HepG2 (cell line): ENCODE measurements around the gene LILRB5. TPM values are rescaled to one million over a fixed set of nuclear protein-coding genes. Genes with fewer than 3 reads are reported as not detected.
"Not testable (repeated sequence)": the region's sequence is repeated elsewhere in the genome, so short reads cannot be mapped to it uniquely, and the experiment has no call there.

Experiments used
- ATAC-seq: fragments of 200-7000 bp; cut with Tn5 transposase; 3 replicates; pipeline ENCODE4 v1.9.1; 2020; ENCODE audit warnings: mild to moderate bottlenecking, moderate library complexity
- BruUV-seq: library from RNA; stranded (reverse); fragments of 400-500 nt; replicated peaks from 2 replicates; lab custom pipeline; 2021; lab: Mats Ljungman, UMichigan
- CTCF ChIA-PET: fragments of 300-600 bp; formaldehyde crosslinking; extraction: SDS; loops from one replicate; lab custom pipeline; 2021; ENCODE audit warnings: low total read pairs, inconsistent platforms, low intra/inter-chr PET ratio; lab: Yijun Ruan, JAX
- POLR2A ChIA-PET: fragments of 350-600 bp; sonication (Branson Sonifier 250); formaldehyde crosslinking; loops from one replicate; lab custom pipeline; 2020; ENCODE audit warnings: antibody characterized with exemption, inconsistent platforms; lab: Yijun Ruan, JAX
- DNase-seq: peaks from one replicate; pipeline ENCODE4 v3.0.0-alpha.2; 2015; ENCODE audit warnings: low spot score
- FAIRE-seq: peaks from 3 replicates; lab custom pipeline; 2011; peaks lifted over from hg19 to GRCh38; lab: Jason Lieb, UNC
- H2AFZ ChIP-seq: one replicate; pipeline ENCODE4 v1.6.1; 2011; ENCODE audit warnings: low read length, inconsistent platforms
- H3K27ac ChIP-seq: fragments of 300-600 bp; 3 replicates; pipeline ENCODE4 v1.8.0; 2011; ENCODE audit warnings: mixed run types, mild to moderate bottlenecking, mixed read lengths, low read length, inconsistent platforms; ENCODE audit not compliant: insufficient read depth; ENCODE audit errors: extremely low read length
- H3K27me3 ChIP-seq, 2 experiments: fragments of 200-600 bp in 1 of 2; 2 replicates in 1 of 2; 3 replicates in 1 of 2; pipeline versions ENCODE4 v1.6.0 to v1.8.0; 2011; ENCODE audit warnings: low read length in 2 of 2, mild to moderate bottlenecking in 2 of 2, moderate library complexity in 2 of 2, inconsistent platforms in 1 of 2; ENCODE audit not compliant: insufficient read depth in 2 of 2, control insufficient read depth in 1 of 2
- H3K36me3 ChIP-seq, 2 experiments: fragments of 200-600 bp in 1 of 2; replicated peaks in 1 of 2; 2 replicates in 1 of 2; 3 replicates in 1 of 2; pipeline versions ENCODE4 v1.5.1 to v1.8.0; 2011; ENCODE audit warnings: low read length in 2 of 2, inconsistent platforms in 1 of 2; ENCODE audit not compliant: insufficient read depth in 2 of 2, control insufficient read depth in 1 of 2
- H3K4me1 ChIP-seq: 2 replicates; pipeline ENCODE4 v1.5.1; 2012; ENCODE audit warnings: low read length, inconsistent platforms; ENCODE audit not compliant: insufficient read depth
- H3K4me2 ChIP-seq: 2 replicates; pipeline ENCODE4 v1.6.0; 2011; ENCODE audit warnings: low read depth, low read length, inconsistent platforms
- H3K4me3 ChIP-seq, 3 experiments: fragments of 200-600 bp in 1 of 3; sonication (generic), shearing (Covaris generic) in 1 of 3; replicated peaks in 1 of 3; 2 replicates each; pipeline ENCODE4 v1.5.1; 2011 to 2016; ENCODE audit warnings: low read length in 3 of 3, inconsistent platforms in 2 of 3, low read depth in 2 of 3, mild to moderate bottlenecking in 2 of 3, control low read depth in 1 of 3, mixed read lengths in 1 of 3; ENCODE audit not compliant: insufficient read depth in 1 of 3
- H3K79me2 ChIP-seq: one replicate; pipeline ENCODE4 v1.6.1; 2011; ENCODE audit warnings: low read length, inconsistent platforms; ENCODE audit not compliant: insufficient read depth
- H3K9ac ChIP-seq: 2 replicates; pipeline ENCODE4 v1.6.0; 2011; ENCODE audit warnings: mild to moderate bottlenecking, low read depth, low read length, inconsistent platforms; ENCODE audit not compliant: insufficient read depth
- H3K9me3 ChIP-seq: 2 replicates; pipeline ENCODE4 v1.5.1; 2012; ENCODE audit warnings: mild to moderate bottlenecking, low read length
- H4K20me1 ChIP-seq: 2 replicates; pipeline ENCODE4 v1.6.0; 2011; ENCODE audit warnings: inconsistent platforms, mild to moderate bottlenecking, low read length, moderate library complexity; ENCODE audit not compliant: insufficient read depth
- BRCA1 ChIP-seq: sonication (generic); formaldehyde crosslinking; IDR thresholded peaks from 2 replicates; pipeline ENCODE4 v1.4.0; 2020; ENCODE audit warnings: missing genetic modification reagents
- HNF1A ChIP-seq, 2 experiments: sonication (generic) in 1 of 2; formaldehyde crosslinking in 1 of 2; IDR thresholded peaks; 2 replicates each; pipeline versions ENCODE4 v1.4.0 to v1.6.1; 2016 to 2020; ENCODE audit warnings: borderline replicate concordance in 1 of 2, low read depth in 1 of 2, mild to moderate bottlenecking in 1 of 2, missing genetic modification reagents in 1 of 2
- IRF2 ChIP-seq: IDR thresholded peaks from 2 replicates; pipeline ENCODE4 v1.6.1; 2018; ENCODE audit warnings: missing genetic modification reagents, missing compliant biosample characterization
- KAT2B ChIP-seq: fragments of 150-350 bp; IDR thresholded peaks from 2 replicates; pipeline ENCODE4 v1.6.1; 2014; ENCODE audit warnings: low read depth, low read length, borderline replicate concordance
- ZBTB20 ChIP-seq: sonication (generic); formaldehyde crosslinking; IDR thresholded peaks from 2 replicates; pipeline ENCODE4 v1.8.1; 2023; ENCODE audit warnings: missing genetic modification reagents, low read depth, mild to moderate bottlenecking, borderline replicate concordance
- ZBTB21 ChIP-seq: sonication (generic); formaldehyde crosslinking; IDR thresholded peaks from 2 replicates; pipeline ENCODE4 v1.4.0; 2020; ENCODE audit warnings: missing genetic modification reagents
- ZBTB37 ChIP-seq: sonication (generic); formaldehyde crosslinking; IDR thresholded peaks from 2 replicates; pipeline ENCODE4 v1.4.0; 2020; ENCODE audit warnings: mild to moderate bottlenecking, missing genetic modification reagents
- ZNF841 ChIP-seq: sonication (generic); formaldehyde crosslinking; IDR thresholded peaks from 2 replicates; pipeline ENCODE4 v1.8.1; 2023; ENCODE audit warnings: missing genetic modification reagents, borderline replicate concordance
- ZSCAN29 ChIP-seq: sonication (generic); formaldehyde crosslinking; conservative IDR thresholded peaks from 2 replicates; pipeline ENCODE4 v1.4.0; 2020; ENCODE audit warnings: mild to moderate bottlenecking, missing genetic modification reagents
- WGBS: methylation state at CpG from one replicate; pipeline ENCODE4 v1.1.6; 2017; ENCODE audit warnings: low lambda C conversion rate; 5-methylcytosine and 5-hydroxymethylcytosine counted together
- in situ Hi-C: cut with HindIII; loops from 2 replicates; pipeline ENCODE4 v1.10.0; 2017; ENCODE audit warnings: low pct_unique_long_range_greater_than_20kb; ENCODE audit not compliant: extremely low pct_ligation_motif_present
- intact Hi-C: fragments of 100-400 bp; cut with micrococcal nuclease; formaldehyde crosslinking; loops from one replicate; pipeline ENCODE4 v1.10.0; 2022; ENCODE audit not compliant: unreplicated experiment
- polyA plus RNA-seq, 8 experiments: library from polyadenylated mRNA; depleted of rRNA in 3 of 8; stranded (reverse) in 7 of 8; unstranded in 1 of 8; fragments of >200 nt; fragmentation: Illumina TruSeq in 4 of 8; extraction: Trizol in 4 of 8; gene quantifications; 2 replicates each; pipeline versions ENCODE4 v1.2.1 to v1.2.3, GENCODE V29; 2011 to 2016; ENCODE audit warnings: low read depth in 4 of 8, missing spikeins in 1 of 8, mixed read lengths in 1 of 8; ENCODE audit not compliant: insufficient read depth in 1 of 8
- total RNA-seq, 5 experiments: library from RNA; depleted of rRNA; stranded (reverse); fragments of >200 nt; fragmentation: Illumina TruSeq; extraction: Trizol; gene quantifications; 2 replicates each; pipeline ENCODE4 v1.2.3, GENCODE V29; 2016; ENCODE audit warnings: low read depth in 1 of 5
- TF ChIP-seq, protein P1 (sequence below): sonication (generic); formaldehyde crosslinking; IDR thresholded peaks from 2 replicates; pipeline ENCODE4 v1.4.0; 2020; ENCODE audit warnings: missing genetic modification reagents

The LILRB5 gene
- total and polyA plus RNA-seq, 2 of the 13 experiments (the other 11 are each of a cell fraction or from before 2014, with no cell fraction given) = not detected

DNA sequence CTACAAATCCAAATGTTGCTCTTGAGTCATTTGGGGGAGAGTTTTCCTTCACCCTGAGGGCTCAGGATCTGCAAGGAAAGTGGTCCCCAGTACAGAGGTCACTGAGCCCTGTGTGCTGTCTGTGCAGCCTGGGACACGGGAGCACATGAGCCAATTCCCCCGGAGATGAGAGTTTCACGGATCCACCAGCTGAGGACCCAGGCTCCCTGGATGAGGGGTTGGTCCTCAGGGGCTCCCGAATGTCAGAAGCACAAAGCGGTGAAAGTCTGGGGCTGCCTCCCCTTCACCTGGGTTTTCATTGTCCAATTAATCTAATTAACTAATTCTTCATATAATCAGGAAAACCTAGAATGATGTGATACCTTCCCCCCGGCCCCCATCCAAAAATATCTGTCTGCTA, 37.5 kb upstream of the LILRB5 start (continued):
- TF ChIP-seq HNF1A (IDR thresholded peaks at IDR 0.05; ENCODE audit: low read depth) = no peak
- TF ChIP-seq HNF1A (CRISPR knock-in tag; IDR thresholded peaks at IDR 0.05; ENCODE audit: borderline replicate concordance) = no peak
- no peak for TF ChIP-seq BRCA1 (CRISPR knock-in tag)
- no peak for TF ChIP-seq ZBTB37 (CRISPR knock-in tag)
- TF ChIP-seq KAT2B = no peak
- TF ChIP-seq ZBTB20 (CRISPR knock-in tag) = no peak
- no peak for TF ChIP-seq ZSCAN29 (CRISPR knock-in tag)
- TF ChIP-seq ZBTB21 = no peak
- no peak for TF ChIP-seq ZNF841
- TF ChIP-seq IRF2 (CRISPR knock-in tag) = no peak
- TF ChIP-seq, protein P1, sequence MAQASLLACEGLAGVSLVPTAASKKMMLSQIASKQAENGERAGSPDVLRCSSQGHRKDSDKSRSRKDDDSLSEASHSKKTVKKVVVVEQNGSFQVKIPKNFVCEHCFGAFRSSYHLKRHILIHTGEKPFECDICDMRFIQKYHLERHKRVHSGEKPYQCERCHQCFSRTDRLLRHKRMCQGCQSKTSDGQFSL = no peak

DNA sequence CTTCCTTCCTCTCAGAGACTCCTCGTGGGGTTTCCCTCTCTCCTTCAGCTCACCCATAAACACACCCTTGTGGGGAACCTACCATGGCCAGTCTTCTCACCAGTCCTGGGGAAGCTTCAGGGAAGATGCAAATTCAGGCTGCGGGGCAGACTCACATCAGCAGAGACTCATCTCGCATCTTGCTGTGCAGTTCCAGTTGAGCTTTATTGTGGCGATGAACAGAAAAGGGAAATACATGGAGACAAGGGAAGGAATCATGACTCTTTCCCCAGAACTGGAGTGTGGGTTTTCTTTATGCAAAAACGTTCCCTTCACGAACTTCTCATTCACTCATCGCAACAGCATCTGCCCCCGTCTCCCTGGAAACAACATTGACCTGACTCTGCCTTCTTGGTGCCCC, 32.1 kb upstream of the LILRB5 start:
- 27% methylated on average over 8 of the region's 8 CpGs for WGBS
- intact Hi-C loops, H3K79me2 ChIP-seq, H3K4me3 ChIP-seq, ATAC-seq, H3K27ac ChIP-seq, H3K27me3 ChIP-seq, H3K4me2 ChIP-seq, in situ Hi-C loops, DNase-seq, POLR2A ChIA-PET, CTCF ChIA-PET, H4K20me1 ChIP-seq, H2AFZ ChIP-seq, H3K4me1 ChIP-seq, H3K9me3 ChIP-seq, H3K9ac ChIP-seq, H3K36me3 ChIP-seq, FAIRE-seq, BruUV-seq: not testable (repeated sequence)
